ENCODE measurements around the gene HMGN5. TPM values are rescaled to one million over a fixed set of nuclear protein-coding genes. Genes with fewer than 3 reads are reported as not detected.

Gene HMGN5
- polyA plus RNA-seq, 3 donors from 2014 or later = 0.92 to 6.5 (median 5.6) TPM

Other genes with a start within 250 kb of the HMGN5 start
- gene SH3BGRL, start 189 bp upstream of the HMGN5 start, polyA plus RNA-seq = 100 to 1,000 TPM; 188 to 334 (median 208) TPM